Panc1 (cell line): Measurements from ENCODE around the gene FXR1. TPM values are rescaled to one million over a fixed set of nuclear protein-coding genes. Genes with fewer than 3 reads are reported as not detected.

Source experiments
- ATAC-seq: fragments of 200-7000 bp; cut with Tn5 transposase; 2 replicates; pipeline ENCODE4 v1.9.1; 2020; ENCODE audit warnings: mild to moderate bottlenecking, moderate library complexity
- BruUV-seq: library from RNA; stranded (reverse); fragments of 400-500 nt; replicated peaks from 2 replicates; lab custom pipeline; 2021; lab: Mats Ljungman, UMichigan
- CTCF ChIA-PET: fragments of 300-600 bp; sonication (Branson Sonifier 250); formaldehyde crosslinking; loops from one replicate; lab custom pipeline; 2022; ENCODE audit warnings: antibody characterized with exemption; lab: Charles Lee
- POLR2A ChIA-PET: fragments of 300-600 bp; sonication (Branson Sonifier 250); formaldehyde crosslinking; loops from one replicate; lab custom pipeline; 2022; ENCODE audit warnings: antibody characterized with exemption; lab: Charles Lee
- DNase-seq: peaks from one replicate; pipeline ENCODE4 v3.0.0-alpha.2; 2010; ENCODE audit warnings: low read depth, low spot score
- H3K27ac ChIP-seq: 2 replicates; pipeline ENCODE4 v1.5.1; 2011; ENCODE audit warnings: mild to moderate bottlenecking, low read length, inconsistent platforms
- H3K27me3 ChIP-seq: fragments of 200-500 bp; sonication (Bioruptor generic); 2 replicates; pipeline ENCODE4 v1.6.0; 2014; ENCODE audit warnings: low read length, inconsistent platforms; ENCODE audit not compliant: control insufficient read depth, insufficient read depth
- H3K36me3 ChIP-seq: fragments of 200-500 bp; sonication (Bioruptor generic); 2 replicates; pipeline ENCODE4 v1.5.1; 2014; ENCODE audit warnings: inconsistent platforms, mild to moderate bottlenecking, low read length, moderate library complexity; ENCODE audit not compliant: control insufficient read depth, insufficient read depth
- H3K4me1 ChIP-seq: 2 replicates; pipeline ENCODE4 v1.5.1; 2011; ENCODE audit warnings: inconsistent platforms, mild to moderate bottlenecking, low read length, moderate library complexity; ENCODE audit not compliant: control insufficient read depth, insufficient read depth
- H3K4me3 ChIP-seq, 2 experiments: 2 replicates each; pipeline ENCODE4 v1.5.1; 2011 to 2012; ENCODE audit warnings: low read depth in 2 of 2, low read length in 2 of 2, mild to moderate bottlenecking in 2 of 2, inconsistent platforms in 1 of 2, moderate library complexity in 1 of 2
- H3K9me3 ChIP-seq: fragments of 200-500 bp; sonication (Bioruptor generic); 2 replicates; pipeline ENCODE4 v1.5.1; 2014; ENCODE audit warnings: low read depth, mild to moderate bottlenecking, inconsistent platforms, low read length, moderate library complexity; ENCODE audit not compliant: control insufficient read depth, insufficient read depth
- CTCF ChIP-seq: fragments of 450-650 bp; IDR thresholded peaks from 2 replicates; pipeline ENCODE4 v1.5.1; 2017; ENCODE audit warnings: mild to moderate bottlenecking
- POLR2AphosphoS5 ChIP-seq: IDR thresholded peaks from 2 replicates; pipeline ENCODE4 v1.6.1; 2012; ENCODE audit warnings: mild to moderate bottlenecking, low read depth, low read length, moderate library complexity
- REST ChIP-seq, 2 experiments: IDR thresholded peaks; 2 replicates each; pipeline ENCODE4 v1.6.1; 2011 to 2012; ENCODE audit warnings: low read depth in 2 of 2, control low read depth in 1 of 2, low read length in 1 of 2, mild to moderate bottlenecking in 1 of 2, moderate library complexity in 1 of 2; ENCODE audit not compliant: insufficient read depth in 1 of 2
- SIN3A ChIP-seq: IDR thresholded peaks from 2 replicates; pipeline ENCODE4 v1.6.1; 2012; ENCODE audit warnings: low read depth, mild to moderate bottlenecking, low read length, moderate library complexity, borderline replicate concordance; ENCODE audit not compliant: insufficient read depth
- TCF7L2 ChIP-seq: IDR thresholded peaks from 2 replicates; pipeline ENCODE4 v1.6.1; 2011; ENCODE audit warnings: mild to moderate bottlenecking, low read depth, low read length, inconsistent platforms
- in situ Hi-C: cut with HindIII; loops from 2 replicates; pipeline ENCODE4 v1.10.0; 2016; ENCODE audit warnings: low sequenced_read_pairs, low pct_unique_long_range_greater_than_20kb
- intact Hi-C: fragments of 100-400 bp; cut with micrococcal nuclease; formaldehyde crosslinking; loops from one replicate; pipeline ENCODE4 v1.10.0; 2022; ENCODE audit not compliant: unreplicated experiment
- total RNA-seq: library from RNA; stranded (reverse); gene quantifications from one replicate; pipeline ENCODE4 v1.2.1, GENCODE V29; 2021; ENCODE audit not compliant: unreplicated experiment

Gene FXR1
- total RNA-seq, 1 experiment from 2014 or later: 180 TPM

GRCh38 chr3:180961087-180961486 is 48.6 kb downstream of the FXR1 start:
- Histone ChIP-seq H3K27me3 (no peaks in the 10 kb centered on the region), H3K36me3 (peaks cover 69% of the 10 kb centered on the region), H3K9me3 (no peaks in the 10 kb centered on the region), H3K4me1 (no peaks in the 10 kb centered on the region), H3K4me3 (no peak overlapping the region), H3K27ac (no peak overlapping the region)
- BruUV-seq: no TSS peak
- ChIA-PET POLR2A (no interaction called here), CTCF (no interaction called here)
- intact Hi-C loops (no loop called here), in situ Hi-C loops (no loop called here)
- ATAC-seq: no peak
- DNase-seq: no peak
- TF ChIP-seq TCF7L2: no peak
- no peak for TF ChIP-seq CTCF
- TF ChIP-seq REST (IDR thresholded peaks at IDR 0.05; ENCODE audit: insufficient read depth in 1 of 2, low read depth in 2 of 2, low read length in 1 of 2): no peak
- no peak for TF ChIP-seq POLR2AphosphoS5
- TF ChIP-seq SIN3A: no peak

DNA sequence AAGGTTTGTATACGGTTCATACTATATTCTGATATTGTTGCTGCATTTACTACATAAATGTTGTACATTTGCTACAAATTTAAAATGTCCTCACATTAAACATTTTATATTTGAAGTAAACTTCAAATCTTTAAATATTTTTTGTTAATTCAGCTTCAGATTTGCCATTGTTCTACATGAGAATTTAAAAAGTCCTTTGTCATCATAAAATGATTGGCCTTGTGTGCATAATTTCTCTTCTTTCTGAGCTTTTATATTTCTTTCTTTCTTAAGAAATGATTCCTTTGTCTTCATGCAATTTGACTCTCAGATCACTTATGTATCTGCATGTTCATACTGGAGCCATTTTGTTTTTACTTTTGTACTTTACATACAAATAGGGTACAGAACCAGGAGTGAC is 49.1 kb downstream of the FXR1 start:
- Histone ChIP-seq H3K4me1 (no peaks in the 10 kb centered on the region), H3K27ac (no peak overlapping the region), H3K4me3 (no peak overlapping the region), H3K36me3 (peaks cover 71% of the 10 kb centered on the region), H3K9me3 (no peaks in the 10 kb centered on the region), H3K27me3 (no peaks in the 10 kb centered on the region)
- BruUV-seq: no TSS peak
- ATAC-seq (no peak), DNase-seq (no peak)
- ChIA-PET CTCF (no interaction called here), POLR2A (no interaction called here)
- intact Hi-C loops: no loop called here
- in situ Hi-C loops: no loop called here
- TF ChIP-seq TCF7L2 (no peak), SIN3A (no peak), REST (IDR thresholded peaks at IDR 0.05; ENCODE audit: insufficient read depth in 1 of 2, low read depth in 2 of 2, low read length in 1 of 2) (no peak), CTCF (no peak), POLR2AphosphoS5 (no peak)
